RWPE2 (cell line): ENCODE data around the gene RHO.
A peak's percentile ranks its signal among the peaks of the same experiment; 100 is the strongest.

ENCODE experiments used
- ATAC-seq: fragments of 200-7000 bp; cut with Tn5 transposase; 3 replicates; pipeline ENCODE4 v1.9.1; 2021; ENCODE audit warnings: low read depth
- DNase-seq: peaks from one replicate; pipeline ENCODE4 v3.0.0-alpha.2; 2020; ENCODE audit warnings: low spot score
- H3K27ac ChIP-seq: fragments of 450-650 bp; 2 replicates; pipeline ENCODE4 v1.5.1; 2017; ENCODE audit warnings: mild to moderate bottlenecking; ENCODE audit not compliant: poor library complexity, severe bottlenecking
- H3K27me3 ChIP-seq: fragments of 250-450 bp; sonication (Bioruptor Pico); 2 replicates; pipeline ENCODE4 v1.5.1; 2021; ENCODE audit warnings: mild to moderate bottlenecking, moderate library complexity; ENCODE audit not compliant: insufficient read depth, poor library complexity, severe bottlenecking
- H3K36me3 ChIP-seq: fragments of 250-450 bp; sonication (Bioruptor Pico); 2 replicates; pipeline ENCODE4 v1.5.1; 2020; ENCODE audit warnings: low read depth, mild to moderate bottlenecking, moderate library complexity
- H3K4me1 ChIP-seq: fragments of 250-450 bp; sonication (Bioruptor Pico); 2 replicates; pipeline ENCODE4 v1.5.1; 2021; ENCODE audit warnings: mild to moderate bottlenecking, moderate library complexity; ENCODE audit not compliant: insufficient read depth, poor library complexity, severe bottlenecking
- H3K4me3 ChIP-seq: fragments of 250-450 bp; sonication (Bioruptor Pico); 2 replicates; pipeline ENCODE4 v1.5.1; 2021; ENCODE audit warnings: mild to moderate bottlenecking, moderate library complexity; ENCODE audit not compliant: severe bottlenecking
- H3K9me3 ChIP-seq: fragments of 250-450 bp; sonication (Bioruptor Pico); 2 replicates; pipeline ENCODE4 v1.5.1; 2021; ENCODE audit warnings: mild to moderate bottlenecking, moderate library complexity; ENCODE audit not compliant: severe bottlenecking
- TF ChIP-seq, protein P1 (sequence below): fragments of 450-650 bp; IDR thresholded peaks from one replicate; pipeline ENCODE4 v1.5.1; 2017; ENCODE audit warnings: mild to moderate bottlenecking, moderate library complexity; ENCODE audit not compliant: poor library complexity, severe bottlenecking

The RHO gene

GRCh38 chr3:129572603-129573002, 44.2 kb downstream of the RHO start:
- Histone ChIP-seq H3K27ac (no peak overlapping the region), H3K36me3 (no peaks in the 10 kb centered on the region), H3K9me3 (no peaks in the 10 kb centered on the region), H3K4me1 (no peaks in the 10 kb centered on the region), H3K27me3 (no peaks in the 10 kb centered on the region), H3K4me3 (no peak overlapping the region)
- TF ChIP-seq, protein P1, sequence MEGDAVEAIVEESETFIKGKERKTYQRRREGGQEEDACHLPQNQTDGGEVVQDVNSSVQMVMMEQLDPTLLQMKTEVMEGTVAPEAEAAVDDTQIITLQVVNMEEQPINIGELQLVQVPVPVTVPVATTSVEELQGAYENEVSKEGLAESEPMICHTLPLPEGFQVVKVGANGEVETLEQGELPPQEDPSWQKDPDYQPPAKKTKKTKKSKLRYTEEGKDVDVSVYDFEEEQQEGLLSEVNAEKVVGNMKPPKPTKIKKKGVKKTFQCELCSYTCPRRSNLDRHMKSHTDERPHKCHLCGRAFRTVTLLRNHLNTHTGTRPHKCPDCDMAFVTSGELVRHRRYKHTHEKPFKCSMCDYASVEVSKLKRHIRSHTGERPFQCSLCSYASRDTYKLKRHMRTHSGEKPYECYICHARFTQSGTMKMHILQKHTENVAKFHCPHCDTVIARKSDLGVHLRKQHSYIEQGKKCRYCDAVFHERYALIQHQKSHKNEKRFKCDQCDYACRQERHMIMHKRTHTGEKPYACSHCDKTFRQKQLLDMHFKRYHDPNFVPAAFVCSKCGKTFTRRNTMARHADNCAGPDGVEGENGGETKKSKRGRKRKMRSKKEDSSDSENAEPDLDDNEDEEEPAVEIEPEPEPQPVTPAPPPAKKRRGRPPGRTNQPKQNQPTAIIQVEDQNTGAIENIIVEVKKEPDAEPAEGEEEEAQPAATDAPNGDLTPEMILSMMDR, result no peak
- ATAC-seq (no peak), DNase-seq (no peak)

DNA sequence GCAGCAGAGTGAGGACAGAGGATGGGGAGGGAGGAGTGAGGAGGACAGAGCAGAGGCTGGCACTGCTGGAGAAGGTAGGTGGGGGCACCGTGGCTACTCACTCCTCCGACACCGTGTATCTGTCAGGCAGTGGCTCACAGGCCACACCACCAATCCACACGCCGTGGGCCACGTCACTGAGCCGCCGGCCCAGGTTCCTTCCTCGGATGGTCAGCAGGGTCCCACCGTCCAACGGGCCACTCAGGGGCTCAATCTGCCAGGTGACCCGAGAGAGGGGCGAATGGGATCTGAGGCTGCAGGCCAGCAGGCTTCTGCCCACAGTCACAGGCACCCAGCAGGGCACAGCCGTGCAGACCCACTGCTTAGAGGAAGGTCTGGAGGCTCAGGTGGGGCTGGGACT, 45.1 kb downstream of the RHO start:
- no peaks in the 10 kb centered on the region for H3K27me3 ChIP-seq
- no peak overlapping the region for H3K27ac ChIP-seq
- no peaks in the 10 kb centered on the region for H3K36me3 ChIP-seq
- no peak for ATAC-seq
- no peaks in the 10 kb centered on the region for H3K4me1 ChIP-seq
- TF ChIP-seq, protein P1, result no peak
- no peak for DNase-seq
- no peaks in the 10 kb centered on the region for H3K9me3 ChIP-seq
- no peak overlapping the region for H3K4me3 ChIP-seq

- Histone ChIP-seq H3K27me3 (no peaks in the 10 kb centered on the region), H3K27ac (no peak overlapping the region), H3K9me3 (no peaks in the 10 kb centered on the region), H3K4me1 (no peaks in the 10 kb centered on the region), H3K4me3 (no peak overlapping the region), H3K36me3 (no peaks in the 10 kb centered on the region)
- DNase-seq (no peak), ATAC-seq (no peak)
- TF ChIP-seq, protein P1, result no peak
These were observed 45.8 kb downstream of the RHO start for GRCh38 chr3:129574206-129574605.

- TF ChIP-seq, protein P1, result no peak
- Histone ChIP-seq H3K9me3 (no peaks in the 10 kb centered on the region), H3K4me3 (no peak overlapping the region), H3K4me1 (no peaks in the 10 kb centered on the region), H3K36me3 (no peaks in the 10 kb centered on the region), H3K27me3 (no peaks in the 10 kb centered on the region), H3K27ac (no peak overlapping the region)
- DNase-seq, result no peak
- ATAC-seq, result no peak
These were observed 47.0 kb downstream of the RHO start for GRCh38 chr3:129575233-129575996.

DNA sequence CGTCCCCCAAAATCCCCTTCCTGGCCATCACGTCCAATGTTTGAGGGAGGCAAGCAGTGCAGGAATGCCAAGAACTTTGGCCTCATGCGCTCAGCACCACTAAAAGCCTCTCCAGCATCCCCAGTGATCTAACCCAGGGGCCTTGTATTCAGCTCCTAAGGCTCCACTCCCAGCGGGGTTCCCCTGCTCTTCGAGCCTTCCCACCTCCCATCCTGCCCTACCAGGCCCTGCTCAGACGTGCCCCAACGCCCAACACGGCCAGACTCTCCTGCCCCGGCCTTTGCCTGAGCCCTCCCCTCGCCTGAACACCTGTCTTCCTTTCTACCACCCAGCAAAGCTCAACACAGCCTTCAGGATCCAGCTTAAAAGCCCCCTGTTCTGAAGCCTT, 47.6 kb downstream of the RHO start:
- no peaks in the 10 kb centered on the region for H3K9me3 ChIP-seq
- TF ChIP-seq, protein P1, result no peak
- no peak overlapping the region for H3K4me3 ChIP-seq
- no peak overlapping the region for H3K27ac ChIP-seq
- ATAC-seq (0 out of 3 replicates have a peak, but pooled peaks have one; percentile 6), DNase-seq (no peak)
- no peaks in the 10 kb centered on the region for H3K27me3 ChIP-seq
- no peaks in the 10 kb centered on the region for H3K36me3 ChIP-seq
- H3K4me1 ChIP-seq, result no peaks in the 10 kb centered on the region
